GM19240 (cell line): ENCODE results near the gene DEFB123.

Experiments used
- DNase-seq: peaks from one replicate; pipeline ENCODE4 v3.0.0; 2011; ENCODE audit warnings: low spot score; ENCODE audit not compliant: insufficient read length

Gene DEFB123

DNA sequence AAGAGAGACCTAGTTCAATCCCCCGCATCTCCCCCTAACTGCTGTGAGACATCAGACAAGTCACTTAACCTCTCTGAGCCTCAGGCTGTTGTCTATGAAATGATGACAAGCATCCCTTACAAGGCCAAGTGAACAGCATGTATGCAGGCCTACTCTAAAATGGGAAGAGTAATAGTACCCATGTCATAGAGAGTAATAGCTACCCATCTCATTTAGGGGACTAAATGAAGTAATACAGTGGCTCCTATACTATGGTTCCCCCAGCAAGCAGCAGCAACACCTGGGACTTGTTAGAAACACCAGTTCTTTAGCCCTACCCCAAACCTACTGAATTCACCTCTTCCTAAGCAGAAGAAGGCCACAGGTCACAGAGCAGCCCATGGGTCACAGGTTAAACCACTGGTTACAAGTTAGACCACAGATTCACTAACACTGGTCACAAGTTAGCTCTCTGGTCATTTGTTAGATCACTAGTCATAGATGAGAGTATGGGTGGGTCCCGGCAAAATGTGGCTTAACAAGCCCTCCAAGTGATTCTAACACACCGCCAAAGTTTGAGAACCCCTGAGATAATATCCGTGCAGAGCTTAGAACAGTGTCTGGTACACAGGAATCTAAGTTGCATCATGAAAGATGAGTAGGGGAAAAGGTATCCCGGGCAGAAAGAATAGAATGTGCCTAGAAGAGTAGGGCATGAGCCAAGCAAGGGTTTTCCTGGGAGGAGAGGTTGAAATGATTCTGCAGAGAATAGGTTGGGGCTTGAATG is 33.1 kb downstream of the DEFB123 start:
- DNase-seq = no peak

GRCh38 chr20:31474097-31474436 is 33.6 kb downstream of the DEFB123 start:
- no peak for DNase-seq

DNA sequence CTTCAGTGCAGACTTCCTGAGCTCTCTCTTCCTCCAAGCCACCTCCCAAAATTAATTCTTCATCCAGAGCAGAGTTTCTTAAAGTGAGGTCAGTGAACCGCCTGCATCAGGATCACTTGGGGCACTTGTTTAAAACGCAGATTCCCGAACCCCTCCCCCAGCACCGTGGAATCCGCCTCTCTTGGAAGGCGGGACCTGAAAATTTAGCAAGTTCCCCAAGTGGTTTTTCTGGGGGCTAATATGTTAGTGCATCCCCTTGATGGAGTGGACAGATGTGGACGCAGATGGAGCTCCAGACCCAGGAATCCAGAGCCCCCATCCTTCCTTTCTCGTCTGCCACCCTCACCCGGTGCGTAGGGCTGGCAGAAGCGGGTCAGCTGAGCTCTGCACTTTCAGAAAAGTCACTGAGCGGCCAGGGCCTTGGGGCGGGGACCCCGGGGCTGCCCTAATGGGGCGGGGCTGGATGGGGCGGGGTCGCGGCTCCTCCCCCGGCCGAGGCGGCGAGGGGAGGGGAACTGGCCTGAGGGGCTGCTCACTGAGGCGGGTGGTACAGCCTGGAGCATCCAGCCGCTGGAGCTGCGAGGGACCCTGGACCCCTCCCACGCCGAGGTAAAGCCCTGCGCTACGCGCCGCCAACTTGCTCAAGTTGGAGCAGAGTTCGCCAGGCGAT is 34.5 kb downstream of the DEFB123 start, which contains the start of the genes DEFB124 and REM1:
Gene DEFB124 (minus strand): TSS at position 370 of the 670 bp plus-strand sequence. CDS start 2,114 bp downstream, outside the sequence.
Gene REM1 (plus strand): TSS at position 531 of the 670 bp plus-strand sequence. CDS start 1,158 bp downstream, outside the sequence.
- no peak for DNase-seq

- DNase-seq = no peak
These were observed 35.3 kb downstream of the DEFB123 start for GRCh38 chr20:31475472-31476293.

GRCh38 chr20:31476294-31476585 is 35.8 kb downstream of the DEFB123 start:
- no peak for DNase-seq

GRCh38 chr20:31476643-31477215 is 36.3 kb downstream of the DEFB123 start:
- no peak for DNase-seq

GRCh38 chr20:31484001-31484400 is 43.6 kb downstream of the DEFB123 start:
- DNase-seq = no peak

GRCh38 chr20:31485450-31486339 is 45.3 kb downstream of the DEFB123 start:
- no peak for DNase-seq

DNA sequence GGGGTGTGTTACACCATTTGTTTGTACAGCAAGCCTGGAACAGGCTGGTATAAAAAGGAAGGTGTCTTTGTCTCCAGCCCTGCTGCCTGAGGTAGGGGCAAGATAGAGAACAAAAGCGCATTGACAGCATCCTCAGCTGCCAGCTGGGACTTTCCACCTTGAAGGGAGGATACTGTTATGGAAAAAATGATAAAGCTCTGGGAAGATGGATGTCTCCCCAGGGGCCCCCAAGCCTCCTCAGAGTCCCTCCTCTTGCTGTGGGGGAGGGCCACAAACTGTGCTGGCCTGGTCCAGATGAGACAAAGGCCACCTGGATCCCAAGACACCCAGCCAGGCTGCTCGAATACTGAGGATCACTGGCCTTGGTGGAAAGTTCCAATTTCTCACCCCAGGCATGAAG is 47.7 kb downstream of the DEFB123 start:
- no peak for DNase-seq

- no peak for DNase-seq
These were observed 48.7 kb downstream of the DEFB123 start for GRCh38 chr20:31489152-31489551.

- no peak for DNase-seq
These were observed 50.3 kb downstream of the DEFB123 start for GRCh38 chr20:31490752-31491151.

DNA sequence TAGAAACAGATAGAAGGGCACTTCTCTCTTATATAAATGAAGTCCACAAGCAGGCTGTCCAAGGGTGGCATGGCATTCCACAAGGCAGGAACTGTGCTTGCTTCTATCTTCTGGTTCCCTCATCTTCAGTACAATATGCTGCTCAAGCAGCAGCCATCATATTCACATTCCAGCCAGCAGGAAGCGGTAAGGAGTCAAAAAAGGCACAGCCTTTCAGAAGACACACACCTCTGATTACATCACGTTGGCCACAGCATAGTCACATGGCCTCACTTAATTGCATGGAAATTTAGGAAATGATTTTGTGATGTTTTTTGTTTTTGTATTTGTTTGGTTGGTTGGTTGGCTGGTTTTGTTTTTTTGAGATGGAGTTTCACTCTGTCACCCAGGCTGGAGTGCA is 53.7 kb downstream of the DEFB123 start:
- DNase-seq = no peak

DNA sequence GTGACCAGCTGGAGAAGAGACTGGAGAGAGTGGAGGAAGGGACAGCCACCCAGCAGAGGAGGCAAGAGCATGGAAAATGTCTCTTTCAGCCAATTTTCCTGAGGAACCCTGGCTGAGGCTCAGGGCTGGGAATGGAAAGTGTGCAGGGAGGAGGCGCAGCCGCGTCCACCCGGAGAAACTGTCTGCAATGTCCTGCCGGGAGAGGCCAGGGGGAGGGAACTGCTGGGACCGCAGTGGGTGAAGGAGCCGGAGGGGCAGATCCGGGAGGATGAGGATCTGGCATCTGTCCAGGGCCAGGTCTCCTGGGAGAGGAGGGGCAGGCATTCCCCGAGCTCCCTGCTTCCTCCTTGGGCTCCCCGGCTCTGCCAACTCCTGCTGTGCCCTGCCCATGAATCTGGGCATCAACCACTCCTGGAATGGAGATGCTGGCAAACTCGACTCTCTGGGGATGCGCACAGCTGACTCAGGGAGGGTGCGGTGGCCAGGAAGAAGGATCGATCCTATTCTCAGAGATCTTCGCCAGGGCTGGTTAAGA is 56.4 kb downstream of the DEFB123 start:
- DNase-seq = no peak

DNA sequence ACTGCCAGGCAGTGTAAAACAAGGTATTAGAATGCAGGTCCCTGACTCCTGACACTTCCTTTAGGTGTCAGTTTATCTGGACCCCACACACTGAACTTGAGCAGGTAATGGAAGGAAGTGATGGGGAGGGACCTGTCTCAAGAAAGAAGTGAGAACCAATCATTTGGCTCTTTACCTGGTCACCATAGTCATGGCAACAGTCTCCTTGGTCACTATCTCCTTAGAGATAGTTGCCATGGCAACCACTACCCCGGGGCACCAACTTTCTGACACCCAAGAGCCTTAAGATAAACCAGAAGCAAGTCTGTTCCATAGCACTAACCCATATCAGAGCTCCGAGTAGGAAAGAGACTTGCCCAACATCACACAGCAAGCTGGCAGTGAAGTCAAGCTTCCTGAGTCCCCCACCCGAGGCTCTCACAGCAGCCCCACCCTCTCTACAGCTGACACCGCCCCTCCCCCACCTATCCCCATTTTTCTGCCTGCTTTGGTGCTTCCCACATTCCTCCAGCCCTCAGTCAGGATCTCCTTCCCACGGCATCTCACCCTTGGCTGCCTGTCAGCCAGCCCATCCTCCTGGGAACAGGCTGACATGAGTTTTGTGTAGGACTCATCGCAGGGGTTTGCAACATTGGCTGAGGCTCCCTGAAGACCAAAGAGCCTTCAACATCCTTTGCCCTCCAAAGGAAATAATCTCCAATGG is 57.6 kb downstream of the DEFB123 start:
- DNase-seq = no peak
